GM23248 (cell line): ENCODE measurements around the gene TSPAN32. TPM values are rescaled to one million over a fixed set of nuclear protein-coding genes. Genes with fewer than 3 reads are reported as not detected.
A peak's percentile ranks its signal among the peaks of the same experiment; 100 is the strongest.

Experiments
- DNase-seq: peaks from one replicate; pipeline ENCODE4 v3.0.0-alpha.2; 2015
- H2AFZ ChIP-seq: fragments of 200-600 bp; sonication (generic); 2 replicates; pipeline ENCODE4 v1.6.1; 2016; ENCODE audit warnings: antibody characterized with exemption
- H3F3A ChIP-seq: fragments of 200-600 bp; sonication (generic); 2 replicates; pipeline ENCODE4 v1.6.1; 2016; ENCODE audit warnings: mild to moderate bottlenecking, antibody characterized with exemption, mixed run types; ENCODE audit not compliant: insufficient read depth
- H3K27ac ChIP-seq: fragments of 200-600 bp; sonication (generic); 2 replicates; pipeline ENCODE4 v1.5.1; 2016; ENCODE audit warnings: mild to moderate bottlenecking
- H3K27me3 ChIP-seq: fragments of 200-600 bp; sonication (generic); replicated peaks from 2 replicates; pipeline ENCODE4 v1.6.1; 2016; ENCODE audit warnings: mild to moderate bottlenecking; ENCODE audit not compliant: insufficient read depth
- H3K36me3 ChIP-seq: fragments of 200-600 bp; sonication (generic); 2 replicates; pipeline ENCODE4 v1.6.1; 2016; ENCODE audit warnings: low read depth, mild to moderate bottlenecking
- H3K4me1 ChIP-seq: fragments of 200-600 bp; sonication (generic); 2 replicates; pipeline ENCODE4 v1.6.1; 2016; ENCODE audit warnings: mild to moderate bottlenecking; ENCODE audit not compliant: insufficient read depth
- H3K4me2 ChIP-seq: fragments of 200-600 bp; sonication (generic); one replicate; pipeline ENCODE4 v1.6.1; 2016; ENCODE audit warnings: mild to moderate bottlenecking; ENCODE audit not compliant: unreplicated experiment
- H3K4me3 ChIP-seq: fragments of 200-600 bp; sonication (generic); 2 replicates; pipeline ENCODE4 v1.5.1; 2016; ENCODE audit warnings: mild to moderate bottlenecking
- H3K79me2 ChIP-seq: fragments of 200-600 bp; sonication (generic); 2 replicates; pipeline ENCODE4 v1.6.1; 2016; ENCODE audit warnings: mild to moderate bottlenecking; ENCODE audit not compliant: insufficient read depth
- H3K9ac ChIP-seq: fragments of 200-600 bp; sonication (generic); 2 replicates; pipeline ENCODE4 v1.6.1; 2016; ENCODE audit warnings: mild to moderate bottlenecking
- H3K9me2 ChIP-seq: fragments of 200-600 bp; sonication (generic); 2 replicates; pipeline ENCODE4 v1.6.1; 2016; ENCODE audit warnings: mixed run types, mild to moderate bottlenecking, moderate library complexity; ENCODE audit not compliant: insufficient read depth
- H3K9me3 ChIP-seq: fragments of 200-600 bp; sonication (generic); one replicate; pipeline ENCODE4 v1.6.1; 2017; ENCODE audit warnings: low read depth
- H4K20me1 ChIP-seq: fragments of 200-600 bp; sonication (generic); 2 replicates; pipeline ENCODE4 v1.6.0; 2016; ENCODE audit not compliant: insufficient read depth
- EZH2 ChIP-seq: fragments of 200-600 bp; sonication (generic); IDR thresholded peaks from 2 replicates; pipeline ENCODE4 v1.6.1; 2018; ENCODE audit warnings: antibody characterized with exemption, mild to moderate bottlenecking; ENCODE audit not compliant: insufficient read depth, poor library complexity, severe bottlenecking
- EZH2phosphoT487 ChIP-seq: fragments of 200-600 bp; sonication (generic); IDR thresholded peaks from 2 replicates; pipeline ENCODE4 v1.6.1; 2018; ENCODE audit warnings: antibody characterized with exemption, moderate library complexity, mild to moderate bottlenecking, low read depth; ENCODE audit not compliant: insufficient read depth
- WGBS, 2 experiments: methylation state at CpG; one replicate each; pipeline ENCODE4 v1.1.6; 2015 to 2017; ENCODE audit warnings: low lambda C conversion rate in 2 of 2, low coverage in 1 of 2; ENCODE audit errors: missing lambda C conversion rate in 2 of 2; 5-methylcytosine and 5-hydroxymethylcytosine counted together
- in situ Hi-C: fragments of 300-500 bp; cut with MboI; formaldehyde crosslinking; loops from 2 replicates; pipeline ENCODE4 v1.15.0; 2020
- polyA plus RNA-seq: library from polyadenylated mRNA; unstranded; fragments of >200 nt; fragmentation: Nextera tagmentation; extraction: Ambion mirVana; gene quantifications from 2 replicates; pipeline ENCODE4 v1.2.1, GENCODE V29; 2016
- total RNA-seq: library from RNA; depleted of rRNA; stranded (reverse); fragments of >200 nt; shearing (Covaris generic); gene quantifications from 2 replicates; pipeline ENCODE4 v1.2.3, GENCODE V29; 2014

The TSPAN32 gene
- total and polyA plus RNA-seq, 2 experiments from 2014 or later = not detected

DNA sequence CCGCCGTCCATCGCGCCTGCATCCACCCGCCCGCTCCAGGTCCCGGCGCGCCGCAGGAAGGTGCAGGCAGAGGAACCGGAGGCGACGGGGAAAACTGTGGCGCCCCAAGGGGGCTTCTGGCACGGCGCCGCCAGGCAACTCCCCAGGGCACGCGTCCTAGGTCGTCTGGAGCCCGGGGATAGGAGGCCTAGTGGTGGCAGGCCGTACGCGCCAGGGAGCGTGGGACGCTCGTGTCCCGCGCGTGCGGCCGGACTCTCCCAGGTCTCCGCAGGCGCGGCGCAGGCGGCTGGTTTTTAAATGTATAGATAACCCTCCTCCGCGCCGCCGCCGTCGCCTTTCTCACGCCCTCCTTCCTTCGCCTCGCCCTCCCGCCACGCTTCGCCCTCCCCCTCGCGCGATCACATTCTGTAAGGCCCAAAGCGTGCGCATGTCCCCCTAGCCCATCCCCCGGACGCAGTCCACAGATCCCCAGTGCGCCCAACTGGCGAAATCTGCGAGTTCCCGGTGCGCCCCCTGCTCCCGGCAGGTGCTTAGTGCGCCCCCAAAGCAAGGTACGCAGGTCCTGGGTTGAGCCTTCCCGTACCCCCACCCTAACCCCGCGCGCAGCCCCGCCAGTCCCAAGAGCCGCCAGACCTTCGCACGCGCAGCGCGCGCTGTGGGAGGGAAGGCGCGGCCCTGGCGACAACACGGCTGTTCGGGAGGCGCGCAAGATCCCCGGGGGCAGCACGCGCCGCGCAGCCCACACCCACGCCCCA is 31.3 kb upstream of the TSPAN32 start, which contains the start of gene ASCL2:
Gene ASCL2 (minus strand): TSS at position 267 of the 755 bp plus-strand sequence. CDS start 256 bp downstream, at position 11.
- Histone ChIP-seq H3K4me2 (peak within 1 kb of the TSS; percentile 53), H3K4me1 (no peaks in the 10 kb centered on the region), H3K27ac (no peak within 1 kb of the TSS), H3K79me2 (no peaks in the 10 kb centered on the region), H3K9ac (no peak within 1 kb of the TSS), H3F3A (no peaks in the 10 kb centered on the region), H4K20me1 (no peaks in the 10 kb centered on the region), H3K36me3 (no peaks in the 10 kb centered on the region), H2AFZ (peak within 1 kb of the TSS; percentile 65; the same call in 1 of the 2 replicates), H3K4me3 (no peak within 1 kb of the TSS; the same call in 1 of the 2 replicates), H3K9me3 (no peaks in the 10 kb centered on the region), H3K27me3 (peaks cover 54% of the 10 kb centered on the region), H3K9me2 (no peaks in the 10 kb centered on the region)
- TF ChIP-seq EZH2phosphoT487 = no peak
- no peak for TF ChIP-seq EZH2
- in situ Hi-C loops = no loop called here
- WGBS, 2 experiments = 1 to 4% methylated on average over 55 to 64 of the region's 89 CpGs
- no peak for DNase-seq

DNA sequence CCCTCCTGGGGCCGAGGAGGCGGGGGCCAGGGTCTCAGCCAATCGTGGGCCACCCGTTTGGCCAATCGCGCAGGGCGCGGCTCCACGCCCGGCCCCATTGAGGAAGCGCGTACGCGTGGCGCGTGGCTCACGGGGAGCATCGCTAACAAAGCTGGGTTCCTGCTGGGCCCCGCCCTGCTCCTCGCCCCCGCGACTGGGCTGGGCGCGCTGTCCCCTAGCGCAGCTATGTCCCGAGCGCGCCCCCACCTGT is 30.8 kb upstream of the TSPAN32 start:
- Histone ChIP-seq H3K27me3 (peaks cover 58% of the 10 kb centered on the region), H3K36me3 (no peaks in the 10 kb centered on the region), H3K9me2 (no peaks in the 10 kb centered on the region), H3K4me3 (no peak overlapping the region), H3K4me1 (no peaks in the 10 kb centered on the region), H3K9ac (no peak overlapping the region), H3K9me3 (no peaks in the 10 kb centered on the region), H4K20me1 (no peaks in the 10 kb centered on the region), H2AFZ (no peak overlapping the region), H3F3A (no peaks in the 10 kb centered on the region), H3K4me2 (no peak overlapping the region), H3K79me2 (no peaks in the 10 kb centered on the region), H3K27ac (no peak overlapping the region)
- TF ChIP-seq EZH2 (no peak), EZH2phosphoT487 (no peak)
- no peak for DNase-seq
- in situ Hi-C loops = no loop called here
- 3% methylated on average over 6 to 26 of the region's 28 CpGs for WGBS, 2 experiments

DNA sequence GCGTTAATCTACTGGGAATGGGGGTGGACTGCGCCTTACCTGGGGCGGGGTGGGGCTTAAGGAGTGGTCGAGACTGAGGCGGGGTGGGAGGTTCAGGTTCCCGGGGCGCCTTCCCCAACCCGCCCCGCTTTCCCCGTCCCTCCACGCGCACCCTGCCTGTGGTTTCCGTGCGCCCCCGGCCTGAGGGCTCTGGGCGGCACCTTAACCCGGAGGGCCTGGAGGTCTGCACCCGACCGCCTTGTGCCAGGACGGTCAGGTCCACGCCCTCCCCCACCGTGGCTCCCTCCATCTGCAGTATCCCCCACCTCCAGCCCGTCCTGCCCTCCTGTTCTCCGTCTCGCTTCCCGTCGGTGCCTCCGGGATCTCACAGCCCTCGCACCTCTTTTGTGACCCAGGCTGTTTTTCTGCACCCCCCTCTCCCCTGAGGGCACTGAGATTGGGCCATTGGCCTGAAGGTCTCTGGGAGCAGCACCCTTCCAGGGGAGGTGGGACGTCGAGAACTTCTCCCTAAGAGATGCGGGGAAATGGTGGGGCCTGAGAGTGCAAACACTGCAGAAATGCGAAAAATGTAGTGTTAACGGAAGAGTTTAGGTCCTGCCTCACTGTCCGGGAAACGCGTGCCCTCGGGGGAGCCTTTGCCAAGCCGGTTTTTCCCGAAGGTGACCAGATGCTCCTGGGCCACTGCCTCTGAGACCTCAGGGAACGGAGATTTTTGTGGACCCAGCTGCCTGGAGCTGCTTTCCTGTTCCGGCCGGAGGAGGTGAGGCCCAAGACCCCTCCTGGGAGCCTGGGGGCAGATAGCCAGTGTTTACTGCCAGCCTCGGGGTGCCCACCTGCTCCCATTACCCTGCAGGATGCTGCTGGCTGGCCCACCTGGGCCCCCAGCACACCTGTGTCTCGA is 30.2 kb upstream of the TSPAN32 start:
- Histone ChIP-seq H3K9me2 (no peaks in the 10 kb centered on the region), H4K20me1 (no peaks in the 10 kb centered on the region), H3K79me2 (no peaks in the 10 kb centered on the region), H3K27me3 (peaks cover 63% of the 10 kb centered on the region), H3K27ac (no peak overlapping the region), H3K4me2 (no peak overlapping the region), H3K9me3 (no peaks in the 10 kb centered on the region), H3K36me3 (no peaks in the 10 kb centered on the region), H3K4me1 (no peaks in the 10 kb centered on the region), H3F3A (no peaks in the 10 kb centered on the region), H3K9ac (no peak overlapping the region), H3K4me3 (no peak overlapping the region), H2AFZ (no peak overlapping the region)
- in situ Hi-C loops = no loop called here
- DNase-seq = no peak
- TF ChIP-seq EZH2 = no peak
- no peak for TF ChIP-seq EZH2phosphoT487
- WGBS, 2 experiments = 16 to 26% methylated on average over 27 to 39 of the region's 45 CpGs

DNA sequence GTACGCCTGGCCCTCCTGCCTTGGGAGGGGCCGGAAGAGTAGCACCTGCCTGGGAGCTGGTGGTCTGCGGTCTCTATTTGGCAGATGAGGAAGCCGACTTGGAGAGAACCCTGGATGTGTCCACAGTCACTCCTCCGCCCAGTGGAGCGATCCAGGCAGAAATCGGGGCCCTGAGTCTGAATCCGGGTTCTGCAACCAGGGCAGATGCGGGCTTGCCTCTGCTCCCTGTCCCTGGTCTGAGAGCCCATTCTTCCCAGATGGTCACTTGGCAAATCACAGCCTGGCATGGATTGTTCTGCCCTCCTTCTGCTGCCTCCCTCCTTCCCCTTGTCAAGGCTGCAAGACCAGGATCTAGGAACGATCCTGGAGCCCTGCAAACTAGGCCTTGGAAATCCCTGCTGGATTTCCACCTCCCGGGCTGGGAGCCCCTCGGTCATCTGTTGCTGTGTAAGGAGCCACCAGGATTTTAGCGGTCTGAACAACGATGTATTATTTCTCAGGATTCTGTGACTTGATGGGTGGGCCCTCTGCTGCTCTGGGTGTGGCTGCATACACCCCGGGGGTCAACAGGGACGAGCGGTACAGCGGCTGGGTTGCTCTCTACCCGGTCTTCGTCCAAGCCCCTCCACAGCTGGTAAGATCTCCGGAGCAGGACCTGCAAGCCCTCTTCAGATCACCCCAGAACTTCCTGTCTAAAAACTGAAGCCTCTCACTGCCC is 29.4 kb upstream of the TSPAN32 start:
- no peaks in the 10 kb centered on the region for H3K9me2 ChIP-seq
- H3K27ac ChIP-seq = no peak overlapping the region
- no peaks in the 10 kb centered on the region for H3K36me3 ChIP-seq
- H3K9me3 ChIP-seq = no peaks in the 10 kb centered on the region
- H3K79me2 ChIP-seq = no peaks in the 10 kb centered on the region
- peaks cover 64% of the 10 kb centered on the region for H3K27me3 ChIP-seq
- no peak overlapping the region for H3K4me2 ChIP-seq
- 60 to 63% methylated on average over 20 to 21 of the region's 21 CpGs for WGBS, 2 experiments
- H2AFZ ChIP-seq = no peak overlapping the region
- H3K9ac ChIP-seq = no peak overlapping the region
- in situ Hi-C loops = no loop called here
- no peaks in the 10 kb centered on the region for H3F3A ChIP-seq
- no peaks in the 10 kb centered on the region for H3K4me1 ChIP-seq
- H4K20me1 ChIP-seq = no peaks in the 10 kb centered on the region
- no peak for DNase-seq
- no peak overlapping the region for H3K4me3 ChIP-seq
- no peak for TF ChIP-seq EZH2
- no peak for TF ChIP-seq EZH2phosphoT487
